ENCODE results near the gene TYMP. TPM values are rescaled to one million over a fixed set of nuclear protein-coding genes. Genes with fewer than 3 reads are reported as not detected.

TYMP gene
- total RNA-seq, 1 experiment from 2014 or later, result 1.5 TPM

DNA sequence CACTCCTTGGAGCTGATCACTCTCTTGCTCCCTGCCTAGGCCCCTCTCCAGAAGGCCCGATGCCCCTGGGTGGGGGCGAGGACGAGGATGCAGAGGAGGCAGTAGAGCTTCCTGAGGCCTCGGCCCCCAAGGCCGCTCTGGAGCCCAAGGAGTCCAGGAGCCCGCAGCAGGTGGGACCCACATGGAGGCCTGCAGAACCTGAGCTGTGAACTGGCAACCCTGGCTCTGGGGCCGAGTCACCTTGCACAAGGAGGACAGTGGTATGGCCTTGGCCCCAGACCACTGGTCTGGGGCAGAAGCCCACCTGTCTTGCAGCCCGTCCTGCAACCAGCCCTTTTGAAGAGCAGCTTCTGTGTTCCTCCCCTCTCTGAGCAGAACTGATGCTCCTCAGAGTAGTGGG, 10.7 kb downstream of the TYMP start (continued):
- TF ChIP-seq, protein P1, sequence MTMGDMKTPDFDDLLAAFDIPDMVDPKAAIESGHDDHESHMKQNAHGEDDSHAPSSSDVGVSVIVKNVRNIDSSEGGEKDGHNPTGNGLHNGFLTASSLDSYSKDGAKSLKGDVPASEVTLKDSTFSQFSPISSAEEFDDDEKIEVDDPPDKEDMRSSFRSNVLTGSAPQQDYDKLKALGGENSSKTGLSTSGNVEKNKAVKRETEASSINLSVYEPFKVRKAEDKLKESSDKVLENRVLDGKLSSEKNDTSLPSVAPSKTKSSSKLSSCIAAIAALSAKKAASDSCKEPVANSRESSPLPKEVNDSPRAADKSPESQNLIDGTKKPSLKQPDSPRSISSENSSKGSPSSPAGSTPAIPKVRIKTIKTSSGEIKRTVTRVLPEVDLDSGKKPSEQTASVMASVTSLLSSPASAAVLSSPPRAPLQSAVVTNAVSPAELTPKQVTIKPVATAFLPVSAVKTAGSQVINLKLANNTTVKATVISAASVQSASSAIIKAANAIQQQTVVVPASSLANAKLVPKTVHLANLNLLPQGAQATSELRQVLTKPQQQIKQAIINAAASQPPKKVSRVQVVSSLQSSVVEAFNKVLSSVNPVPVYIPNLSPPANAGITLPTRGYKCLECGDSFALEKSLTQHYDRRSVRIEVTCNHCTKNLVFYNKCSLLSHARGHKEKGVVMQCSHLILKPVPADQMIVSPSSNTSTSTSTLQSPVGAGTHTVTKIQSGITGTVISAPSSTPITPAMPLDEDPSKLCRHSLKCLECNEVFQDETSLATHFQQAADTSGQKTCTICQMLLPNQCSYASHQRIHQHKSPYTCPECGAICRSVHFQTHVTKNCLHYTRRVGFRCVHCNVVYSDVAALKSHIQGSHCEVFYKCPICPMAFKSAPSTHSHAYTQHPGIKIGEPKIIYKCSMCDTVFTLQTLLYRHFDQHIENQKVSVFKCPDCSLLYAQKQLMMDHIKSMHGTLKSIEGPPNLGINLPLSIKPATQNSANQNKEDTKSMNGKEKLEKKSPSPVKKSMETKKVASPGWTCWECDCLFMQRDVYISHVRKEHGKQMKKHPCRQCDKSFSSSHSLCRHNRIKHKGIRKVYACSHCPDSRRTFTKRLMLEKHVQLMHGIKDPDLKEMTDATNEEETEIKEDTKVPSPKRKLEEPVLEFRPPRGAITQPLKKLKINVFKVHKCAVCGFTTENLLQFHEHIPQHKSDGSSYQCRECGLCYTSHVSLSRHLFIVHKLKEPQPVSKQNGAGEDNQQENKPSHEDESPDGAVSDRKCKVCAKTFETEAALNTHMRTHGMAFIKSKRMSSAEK (CRISPR knock-in tag; IDR thresholded peaks at IDR 0.05; ENCODE audit: borderline replicate concordance), result no peak
- TF ChIP-seq ATF1 (CRISPR knock-in tag; IDR thresholded peaks at IDR 0.05), result no peak
- no peak for TF ChIP-seq GABPB1 (CRISPR knock-in tag; IDR thresholded peaks at IDR 0.05)
- TF ChIP-seq TEAD1 (CRISPR knock-in tag; IDR thresholded peaks at IDR 0.05), result no peak
- no peak for TF ChIP-seq ZNF263 (CRISPR knock-in tag; IDR thresholded peaks at IDR 0.05; ENCODE audit: low read depth)
- TF ChIP-seq FOXK1 (CRISPR knock-in tag; IDR thresholded peaks at IDR 0.05), result no peak
- TF ChIP-seq, protein P2, sequence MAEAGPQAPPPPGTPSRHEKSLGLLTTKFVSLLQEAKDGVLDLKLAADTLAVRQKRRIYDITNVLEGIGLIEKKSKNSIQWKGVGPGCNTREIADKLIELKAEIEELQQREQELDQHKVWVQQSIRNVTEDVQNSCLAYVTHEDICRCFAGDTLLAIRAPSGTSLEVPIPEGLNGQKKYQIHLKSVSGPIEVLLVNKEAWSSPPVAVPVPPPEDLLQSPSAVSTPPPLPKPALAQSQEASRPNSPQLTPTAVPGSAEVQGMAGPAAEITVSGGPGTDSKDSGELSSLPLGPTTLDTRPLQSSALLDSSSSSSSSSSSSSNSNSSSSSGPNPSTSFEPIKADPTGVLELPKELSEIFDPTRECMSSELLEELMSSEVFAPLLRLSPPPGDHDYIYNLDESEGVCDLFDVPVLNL (CRISPR knock-in tag; IDR thresholded peaks at IDR 0.05; ENCODE audit: borderline replicate concordance, low read depth), result no peak

DNA sequence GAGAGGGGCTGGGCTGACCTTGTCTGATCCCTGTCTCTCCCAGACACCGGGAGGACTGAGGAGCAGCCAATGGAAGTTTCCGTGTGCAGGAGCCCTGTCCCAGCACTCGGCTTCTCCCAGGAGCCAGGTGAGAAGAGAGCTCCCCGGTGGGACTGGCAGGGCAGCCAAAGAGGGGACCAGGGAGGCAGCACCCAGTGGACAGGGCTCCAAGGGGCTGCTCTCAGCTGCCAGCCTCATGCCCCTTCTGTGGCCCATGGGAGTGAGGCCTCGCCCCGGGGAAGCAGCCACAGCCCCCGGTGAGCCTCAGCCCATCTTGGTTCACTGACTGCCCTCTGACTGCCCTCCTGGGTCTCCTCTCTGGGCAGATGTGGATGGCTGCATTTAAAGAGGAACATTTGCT, 11.2 kb downstream of the TYMP start:
- CTCF ChIA-PET, result interaction anchor here (0.9 to 1.3 kb wide), 2 partner anchors 15 to 44 kb away, joined by 3 read pairs; partner anchors contain the start of gene SYCE3
- Mint-ChIP-seq H3K4me3 (no peak overlapping the region), H3K27ac (no peak overlapping the region), H3K27me3 (ENCODE audit: low read depth) (no peaks in the 10 kb centered on the region), H3K9me3 (no peaks in the 10 kb centered on the region), H3K36me3 (peaks cover 15% of the 10 kb centered on the region), H3K4me1 (no peaks in the 10 kb centered on the region)
- POLR2A ChIA-PET, result no interaction called here
- DNase-seq (ENCODE audit: low spot score) (no peak), ATAC-seq (no peak)
- TF ChIP-seq CREB1 (CRISPR knock-in tag; IDR thresholded peaks at IDR 0.05) (no peak), FOXK1 (CRISPR knock-in tag; IDR thresholded peaks at IDR 0.05) (no peak), NFATC4 (CRISPR knock-in tag; IDR thresholded peaks at IDR 0.05) (no peak), ZNF317 (CRISPR knock-in tag; IDR thresholded peaks at IDR 0.05; ENCODE audit: borderline replicate concordance, low read depth) (no peak), ZNF423 (CRISPR knock-in tag; IDR thresholded peaks at IDR 0.05) (no peak)
- TF ChIP-seq, protein P3, sequence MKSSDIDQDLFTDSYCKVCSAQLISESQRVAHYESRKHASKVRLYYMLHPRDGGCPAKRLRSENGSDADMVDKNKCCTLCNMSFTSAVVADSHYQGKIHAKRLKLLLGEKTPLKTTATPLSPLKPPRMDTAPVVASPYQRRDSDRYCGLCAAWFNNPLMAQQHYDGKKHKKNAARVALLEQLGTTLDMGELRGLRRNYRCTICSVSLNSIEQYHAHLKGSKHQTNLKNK (CRISPR knock-in tag; IDR thresholded peaks at IDR 0.05), result no peak

DNA sequence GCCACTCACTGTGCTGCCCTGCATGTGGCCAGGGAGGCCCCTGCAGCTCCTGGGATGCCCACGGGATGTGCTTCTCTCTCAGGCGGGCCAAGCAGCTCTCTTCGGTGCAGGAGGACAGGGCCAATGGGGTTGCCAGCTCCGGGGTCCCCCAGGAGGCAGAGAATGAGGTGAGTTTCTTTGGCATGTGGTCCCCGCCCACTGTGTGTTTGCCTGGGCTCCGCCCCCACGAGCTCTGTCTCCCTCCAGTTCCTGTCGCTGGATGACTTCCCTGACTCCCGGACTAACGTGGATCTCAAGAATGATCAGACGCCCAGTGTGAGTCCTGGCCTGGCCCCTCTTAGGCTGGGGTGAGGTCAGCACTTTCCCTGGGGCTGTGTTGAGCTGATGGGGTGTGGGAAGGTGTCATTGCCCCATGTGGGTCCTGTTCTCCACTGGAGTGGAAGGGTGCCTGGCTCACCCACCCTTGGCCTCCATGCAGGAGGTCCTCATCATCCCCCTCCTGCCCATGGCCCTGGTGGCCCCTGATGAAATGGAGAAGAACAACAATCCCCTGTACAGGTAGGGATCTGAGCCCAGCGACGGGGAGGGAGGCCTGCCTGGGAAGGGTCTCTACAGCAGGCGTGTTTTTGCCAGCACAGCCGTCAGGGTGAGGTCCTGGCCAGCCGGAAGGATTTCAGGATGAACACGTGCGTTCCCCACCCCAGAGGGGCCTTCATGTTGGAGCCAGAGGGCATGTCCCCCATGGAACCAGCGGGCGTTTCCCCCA, 12.1 kb downstream of the TYMP start:
- CTCF ChIA-PET, result interaction anchor here (0.8 to 0.9 kb wide), 3 partner anchors 8 to 103 kb away, joined by 3 read pairs; partner anchors contain the start of gene SCO2
- no peaks in the 10 kb centered on the region for H3K27me3 Mint-ChIP-seq (ENCODE audit: low read depth)
- no peak for TF ChIP-seq ESRRA (CRISPR knock-in tag; IDR thresholded peaks at IDR 0.05; ENCODE audit: borderline replicate concordance)
- TF ChIP-seq KAT7 (CRISPR knock-in tag; IDR thresholded peaks at IDR 0.05; ENCODE audit: borderline replicate concordance), result no peak
- TF ChIP-seq, protein P3 (CRISPR knock-in tag; IDR thresholded peaks at IDR 0.05), result no peak
- no peak for TF ChIP-seq NFE2L1 (CRISPR knock-in tag; IDR thresholded peaks at IDR 0.05)
- TF ChIP-seq TCF7 (CRISPR knock-in tag; IDR thresholded peaks at IDR 0.05; ENCODE audit: low read depth), result no peak
- TF ChIP-seq, protein P4, sequence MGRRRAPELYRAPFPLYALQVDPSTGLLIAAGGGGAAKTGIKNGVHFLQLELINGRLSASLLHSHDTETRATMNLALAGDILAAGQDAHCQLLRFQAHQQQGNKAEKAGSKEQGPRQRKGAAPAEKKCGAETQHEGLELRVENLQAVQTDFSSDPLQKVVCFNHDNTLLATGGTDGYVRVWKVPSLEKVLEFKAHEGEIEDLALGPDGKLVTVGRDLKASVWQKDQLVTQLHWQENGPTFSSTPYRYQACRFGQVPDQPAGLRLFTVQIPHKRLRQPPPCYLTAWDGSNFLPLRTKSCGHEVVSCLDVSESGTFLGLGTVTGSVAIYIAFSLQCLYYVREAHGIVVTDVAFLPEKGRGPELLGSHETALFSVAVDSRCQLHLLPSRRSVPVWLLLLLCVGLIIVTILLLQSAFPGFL (CRISPR knock-in tag; IDR thresholded peaks at IDR 0.05; ENCODE audit: borderline replicate concordance), result no peak
- TF ChIP-seq ZNF263 (CRISPR knock-in tag; IDR thresholded peaks at IDR 0.05; ENCODE audit: low read depth), result no peak
- no peaks in the 10 kb centered on the region for H3K4me1 Mint-ChIP-seq
- H3K9me3 Mint-ChIP-seq, result no peaks in the 10 kb centered on the region
- peaks cover 15% of the 10 kb centered on the region for H3K36me3 Mint-ChIP-seq
- no peak overlapping the region for H3K4me3 Mint-ChIP-seq
- ATAC-seq (peak; percentile 67), DNase-seq (ENCODE audit: low spot score) (no peak)
- POLR2A ChIA-PET, result no interaction called here
- no peak overlapping the region for H3K27ac Mint-ChIP-seq

Data from WTC11 (cell line).